Gastroesophageal sphincter (tissue), 4 donors: ENCODE results near the gene NFIA. TPM values are rescaled to one million over a fixed set of nuclear protein-coding genes. Genes with fewer than 3 reads are reported as not detected.

Experiments used
- ATAC-seq: fragments of 150-250 bp; one replicate; pipeline ENCODE4 v1.9.1; 2016; ENCODE audit warnings: mild to moderate bottlenecking, moderate library complexity
- H3K27ac ChIP-seq, 4 donors: fragments of 200-600 bp; sonication (generic) in 3 of 4; 1 replicate in 3 of 4; 2 replicates in 1 of 4; pipeline ENCODE4 v1.5.1; 2016 to 2019
- H3K27me3 ChIP-seq: fragments of 200-600 bp; sonication (generic); one replicate; pipeline ENCODE4 v1.5.1; 2019
- H3K36me3 ChIP-seq, 2 donors: fragments of 200-600 bp; sonication (generic); one replicate each; pipeline ENCODE4 v1.5.1; 2019; ENCODE audit warnings: control low read depth in 1 of 2
- H3K4me1 ChIP-seq, 3 donors: fragments of 200-600 bp; sonication (generic); 1 replicate in 2 of 3; 2 replicates in 1 of 3; pipeline ENCODE4 v1.5.1; 2016 to 2019; ENCODE audit warnings: control low read depth in 2 of 3
- H3K4me3 ChIP-seq, 2 donors: fragments of 200-600 bp; sonication (generic); one replicate each; pipeline ENCODE4 v1.5.1; 2019; ENCODE audit warnings: mild to moderate bottlenecking in 1 of 2, moderate library complexity in 1 of 2
- H3K9me3 ChIP-seq, 3 donors: fragments of 200-600 bp; sonication (generic); one replicate each; pipeline ENCODE4 v1.5.1; 2017 to 2019; ENCODE audit warnings: control low read depth in 2 of 3
- EP300 ChIP-seq: sonication (generic); formaldehyde crosslinking; IDR thresholded peaks from one replicate; pipeline ENCODE4 v1.6.1; 2017; ENCODE audit warnings: antibody characterized with exemption, mild to moderate bottlenecking
- POLR2A ChIP-seq, 2 donors: fragments of 450-650 bp; IDR thresholded peaks; one replicate each; pipeline ENCODE4 v1.6.1; 2017; ENCODE audit warnings: antibody characterized with exemption in 2 of 2, mild to moderate bottlenecking in 2 of 2, moderate library complexity in 1 of 2
- POLR2AphosphoS5 ChIP-seq: sonication (generic); formaldehyde crosslinking; IDR thresholded peaks from one replicate; pipeline ENCODE4 v1.6.1; 2017; ENCODE audit warnings: antibody characterized with exemption
- whole genome bisulfite sequencing, 2 donors: methylation state at CpG; one replicate each; pipeline ENCODE4 v1.1.5; 2018; ENCODE audit warnings: low coverage in 1 of 2; 5-methylcytosine and 5-hydroxymethylcytosine counted together
- total RNA-seq, 4 donors: library from RNA; depleted of rRNA; stranded (reverse); fragments of >200 nt; gene quantifications; one replicate each; pipeline ENCODE4 v1.1.0, GENCODE V29; 2016
- TF ChIP-seq, protein P1 (sequence below), 4 experiments: fragments of 200-600 bp in 2 of 4; fragments of 450-650 bp in 2 of 4; sonication (generic) in 1 of 4; IDR thresholded peaks; one replicate each; pipeline ENCODE4 v1.5.1; 2017 to 2019; ENCODE audit warnings: antibody characterized with exemption in 4 of 4, mild to moderate bottlenecking in 2 of 4, moderate library complexity in 2 of 4

The NFIA gene
- total RNA-seq, 4 donors from 2014 or later, result 123 to 205 (median 149) TPM

GRCh38 chr1:61301824-61302657 is 219.7 kb downstream of the NFIA start:
- Histone ChIP-seq H3K4me3 (no peak overlapping the region), H3K27me3 (no peaks in the 10 kb centered on the region), H3K4me1 (peaks cover 18 to 54% (median 21%) of the 10 kb centered on the region in 3 donors), H3K27ac (peak overlapping the region; percentile 8 to 61 (median 48)), H3K36me3 (no peaks in the 10 kb centered on the region), H3K9me3 (no peaks in the 10 kb centered on the region)
- TF ChIP-seq, protein P1, sequence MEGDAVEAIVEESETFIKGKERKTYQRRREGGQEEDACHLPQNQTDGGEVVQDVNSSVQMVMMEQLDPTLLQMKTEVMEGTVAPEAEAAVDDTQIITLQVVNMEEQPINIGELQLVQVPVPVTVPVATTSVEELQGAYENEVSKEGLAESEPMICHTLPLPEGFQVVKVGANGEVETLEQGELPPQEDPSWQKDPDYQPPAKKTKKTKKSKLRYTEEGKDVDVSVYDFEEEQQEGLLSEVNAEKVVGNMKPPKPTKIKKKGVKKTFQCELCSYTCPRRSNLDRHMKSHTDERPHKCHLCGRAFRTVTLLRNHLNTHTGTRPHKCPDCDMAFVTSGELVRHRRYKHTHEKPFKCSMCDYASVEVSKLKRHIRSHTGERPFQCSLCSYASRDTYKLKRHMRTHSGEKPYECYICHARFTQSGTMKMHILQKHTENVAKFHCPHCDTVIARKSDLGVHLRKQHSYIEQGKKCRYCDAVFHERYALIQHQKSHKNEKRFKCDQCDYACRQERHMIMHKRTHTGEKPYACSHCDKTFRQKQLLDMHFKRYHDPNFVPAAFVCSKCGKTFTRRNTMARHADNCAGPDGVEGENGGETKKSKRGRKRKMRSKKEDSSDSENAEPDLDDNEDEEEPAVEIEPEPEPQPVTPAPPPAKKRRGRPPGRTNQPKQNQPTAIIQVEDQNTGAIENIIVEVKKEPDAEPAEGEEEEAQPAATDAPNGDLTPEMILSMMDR (IDR thresholded peaks at IDR 0.05), result no peak
- TF ChIP-seq POLR2A (IDR thresholded peaks at IDR 0.05) (no peak), EP300 (no peak), POLR2AphosphoS5 (no peak)
- WGBS, 2 donors, result 28 to 39% methylated on average over 2 to 4 of the region's 4 CpGs
- peak; percentile 85 for ATAC-seq

DNA sequence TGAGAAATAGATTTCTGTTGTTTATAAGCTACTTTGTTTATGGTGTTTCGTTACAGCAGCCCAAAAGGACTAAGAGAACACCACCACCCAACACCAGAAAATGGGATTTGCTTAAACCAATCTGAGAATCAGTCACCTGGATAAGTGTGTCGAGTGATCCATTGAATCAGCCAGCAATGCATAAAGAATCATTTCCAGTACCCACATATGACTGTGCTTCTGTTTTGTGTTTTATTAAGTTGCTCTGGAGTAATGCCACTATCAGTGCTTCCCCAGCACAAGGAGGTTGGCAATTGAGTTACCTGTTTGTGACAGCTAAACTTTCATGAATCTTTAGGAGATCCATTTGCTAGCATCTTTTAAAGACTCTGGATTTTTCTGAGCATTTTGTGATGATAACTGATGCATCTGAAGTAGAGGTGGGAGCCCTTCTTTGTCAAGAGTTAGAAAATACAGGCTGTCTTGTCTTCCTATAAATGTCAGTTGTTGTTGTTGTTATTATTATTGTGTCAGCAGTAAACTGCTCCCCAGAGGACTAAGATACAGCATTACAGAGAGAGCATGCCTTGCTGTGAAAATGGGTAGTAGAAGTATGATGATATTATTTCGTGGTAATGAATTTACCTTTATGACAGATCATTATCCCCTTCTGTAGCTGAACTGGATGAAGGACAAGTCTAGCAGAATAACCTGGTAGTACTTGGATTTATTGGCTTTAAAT is 225.2 kb downstream of the NFIA start:
- Histone ChIP-seq H3K36me3 (no peaks in the 10 kb centered on the region), H3K9me3 (no peaks in the 10 kb centered on the region), H3K4me1 (peaks cover 0 to 17% (median under 1%) of the 10 kb centered on the region in 3 donors), H3K4me3 (no peak overlapping the region), H3K27me3 (no peaks in the 10 kb centered on the region), H3K27ac (no peak overlapping the region)
- no peak for ATAC-seq
- TF ChIP-seq POLR2AphosphoS5 (no peak), POLR2A (IDR thresholded peaks at IDR 0.05) (no peak), EP300 (no peak)
- 82 to 86% methylated on average over 3 of the region's 3 CpGs for WGBS, 2 donors

DNA sequence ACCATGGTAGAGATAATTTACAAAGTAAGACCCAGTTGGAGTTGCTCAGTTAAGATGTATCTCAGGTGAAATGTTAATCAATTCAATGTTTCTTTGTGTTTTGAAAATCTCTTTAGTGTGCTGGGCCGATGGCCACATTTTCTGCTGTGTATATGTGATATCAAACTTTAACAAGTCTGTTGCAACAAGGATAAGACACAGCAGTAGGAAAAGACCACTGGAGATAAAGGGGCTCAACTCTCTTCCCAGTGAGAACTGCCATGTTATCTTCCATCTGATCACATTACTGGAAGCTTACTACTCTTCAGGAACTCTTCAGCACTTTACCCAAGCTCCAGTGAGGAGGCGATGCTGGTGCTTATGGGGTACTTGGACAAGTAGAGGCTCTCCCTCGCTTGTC is 227.7 kb downstream of the NFIA start:
- TF ChIP-seq POLR2AphosphoS5 (no peak), POLR2A (IDR thresholded peaks at IDR 0.05) (no peak)
- TF ChIP-seq, protein P1 (IDR thresholded peaks at IDR 0.05), result no peak
- Histone ChIP-seq H3K27ac (no peak overlapping the region), H3K4me1 (peaks cover 0 to 6% (median 3%) of the 10 kb centered on the region in 3 donors), H3K9me3 (no peaks in the 10 kb centered on the region), H3K4me3 (no peak overlapping the region), H3K36me3 (peaks cover 0 to 6% of the 10 kb centered on the region in 2 donors), H3K27me3 (no peaks in the 10 kb centered on the region)
- WGBS, 2 donors, result 74 to 86% methylated on average over 1 to 3 of the region's 3 CpGs
- no peak for ATAC-seq

- H3K9me3 ChIP-seq, result no peaks in the 10 kb centered on the region
- H3K27me3 ChIP-seq, result no peaks in the 10 kb centered on the region
- peaks cover 0 to 6% of the 10 kb centered on the region in 2 donors for H3K36me3 ChIP-seq
- no peak overlapping the region for H3K4me3 ChIP-seq
- H3K27ac ChIP-seq, result no peak overlapping the region
- ATAC-seq, result no peak
- TF ChIP-seq, protein P1 (IDR thresholded peaks at IDR 0.05), result no peak
- 79 to 100% methylated on average over 2 of the region's 4 CpGs for WGBS, 2 donors
- peaks cover 0 to 7% (median 3%) of the 10 kb centered on the region in 3 donors for H3K4me1 ChIP-seq
Observed at GRCh38 chr1:61310538-61310937, 228.2 kb downstream of the NFIA start.

DNA sequence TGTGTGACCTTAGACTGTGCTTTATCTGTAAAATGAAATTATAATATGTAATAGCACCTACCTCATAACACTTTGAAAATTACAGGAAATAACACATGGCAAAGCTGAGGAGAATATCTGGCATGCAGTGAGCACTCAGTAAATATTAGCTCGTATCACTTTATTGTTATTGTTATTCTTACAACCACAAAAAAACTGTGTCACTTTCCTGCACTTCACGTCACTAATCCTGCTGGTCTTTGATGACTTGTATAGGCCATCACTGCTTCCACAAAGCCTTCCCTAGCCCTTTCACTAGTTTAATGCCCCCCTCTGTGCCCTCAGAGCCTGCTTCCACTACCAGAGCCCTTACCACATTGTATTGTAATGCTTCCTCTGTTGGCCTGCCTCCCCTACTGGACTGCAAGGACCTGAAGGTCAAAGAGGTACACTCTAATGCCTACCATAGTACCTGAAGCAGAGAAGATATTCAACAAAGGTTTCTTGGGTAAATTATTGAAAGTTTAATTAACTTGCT is 231.6 kb downstream of the NFIA start:
- Histone ChIP-seq H3K4me1 (peaks cover 3 to 33% (median 11%) of the 10 kb centered on the region in 3 donors), H3K4me3 (no peak overlapping the region), H3K27me3 (no peaks in the 10 kb centered on the region), H3K27ac (peak overlapping the region in 3 of 4 donors; percentile 8 to 64 (median 32)), H3K9me3 (no peaks in the 10 kb centered on the region), H3K36me3 (peaks cover 0 to 6% of the 10 kb centered on the region in 2 donors)
- no peak for ATAC-seq
- 44 to 60% methylated on average over 2 of the region's 2 CpGs for WGBS, 2 donors
- TF ChIP-seq POLR2A (IDR thresholded peaks at IDR 0.05) (no peak), POLR2AphosphoS5 (no peak), EP300 (no peak)
- TF ChIP-seq, protein P1 (IDR thresholded peaks at IDR 0.05), result no peak
